ENCODE results near the gene KIF3A.

KIF3A gene

GRCh38 chr5:132780577-132780976 lies 43.2 kb upstream of the KIF3A start:
- no peaks in the 10 kb centered on the region for H3K79me2 ChIP-seq (ENCODE audit: insufficient read depth, low read length)

GRCh38 chr5:132779961-132780360 lies 42.6 kb upstream of the KIF3A start:
- H3K4me2 ChIP-seq (ENCODE audit: low read depth, low read length, poor library complexity, severe bottlenecking): no peak overlapping the region

More at GRCh38 chr5:132780577-132780976, 43.2 kb upstream of the KIF3A start:
- Histone ChIP-seq H3K9me3 (ENCODE audit: insufficient read depth, low read depth, low read length) (no peaks in the 10 kb centered on the region), H3K4me1 (ENCODE audit: insufficient read depth, low read length, poor library complexity, severe bottlenecking) (peaks cover 4% of the 10 kb centered on the region), H3F3A (ENCODE audit: low read depth) (no peaks in the 10 kb centered on the region), H4K20me1 (ENCODE audit: insufficient read depth, low read length, poor library complexity, severe bottlenecking) (no peaks in the 10 kb centered on the region), H3K36me3 (ENCODE audit: insufficient read depth, low read length) (no peaks in the 10 kb centered on the region), H3K9ac (ENCODE audit: low read depth, low read length, poor library complexity, severe bottlenecking) (no peak overlapping the region), H2AFZ (ENCODE audit: low read length) (no peak overlapping the region), H3K9me2 (replicated peaks; ENCODE audit: low read depth, low read length) (no peaks in the 10 kb centered on the region), H3K27me3 (ENCODE audit: insufficient read depth, low read length, poor library complexity, severe bottlenecking) (no peaks in the 10 kb centered on the region), H3K4me2 (ENCODE audit: low read depth, low read length, poor library complexity, severe bottlenecking) (no peak overlapping the region), H3K4me3 (ENCODE audit: low read length, poor library complexity, severe bottlenecking) (no peak overlapping the region)
- no peak for TF ChIP-seq CTCF (conservative IDR thresholded peaks at IDR 0.05; ENCODE audit: low read length)
- TF ChIP-seq EZH2phosphoT487 (IDR thresholded peaks at IDR 0.05; ENCODE audit: borderline replicate concordance): no peak

GRCh38 chr5:132778856-132779255 lies 41.5 kb upstream of the KIF3A start:
- Histone ChIP-seq H3K9me2 (replicated peaks; ENCODE audit: low read depth, low read length) (no peaks in the 10 kb centered on the region), H3K79me2 (ENCODE audit: insufficient read depth, low read length) (no peaks in the 10 kb centered on the region), H3K4me1 (ENCODE audit: insufficient read depth, low read length, poor library complexity, severe bottlenecking) (peaks cover 4% of the 10 kb centered on the region), H3K36me3 (ENCODE audit: insufficient read depth, low read length) (no peaks in the 10 kb centered on the region), H3K4me2 (ENCODE audit: low read depth, low read length, poor library complexity, severe bottlenecking) (no peak overlapping the region), H3K9me3 (ENCODE audit: insufficient read depth, low read depth, low read length) (no peaks in the 10 kb centered on the region), H3K27me3 (ENCODE audit: insufficient read depth, low read length, poor library complexity, severe bottlenecking) (no peaks in the 10 kb centered on the region), H3F3A (ENCODE audit: low read depth) (no peaks in the 10 kb centered on the region), H2AFZ (ENCODE audit: low read length) (no peak overlapping the region), H3K9ac (ENCODE audit: low read depth, low read length, poor library complexity, severe bottlenecking) (no peak overlapping the region), H3K4me3 (ENCODE audit: low read length, poor library complexity, severe bottlenecking) (no peak overlapping the region), H4K20me1 (ENCODE audit: insufficient read depth, low read length, poor library complexity, severe bottlenecking) (no peaks in the 10 kb centered on the region)
- TF ChIP-seq CTCF (conservative IDR thresholded peaks at IDR 0.05; ENCODE audit: low read length) (no peak), EZH2phosphoT487 (IDR thresholded peaks at IDR 0.05; ENCODE audit: borderline replicate concordance) (no peak)

More at GRCh38 chr5:132779961-132780360, 42.6 kb upstream of the KIF3A start:
- peaks cover 4% of the 10 kb centered on the region for H3K4me1 ChIP-seq (ENCODE audit: insufficient read depth, low read length, poor library complexity, severe bottlenecking)
- no peaks in the 10 kb centered on the region for H3K36me3 ChIP-seq (ENCODE audit: insufficient read depth, low read length)
- H3F3A ChIP-seq (ENCODE audit: low read depth): no peaks in the 10 kb centered on the region
- no peaks in the 10 kb centered on the region for H3K9me2 ChIP-seq (replicated peaks; ENCODE audit: low read depth, low read length)
- no peaks in the 10 kb centered on the region for H3K79me2 ChIP-seq (ENCODE audit: insufficient read depth, low read length)
- no peak overlapping the region for H2AFZ ChIP-seq (ENCODE audit: low read length)
- no peaks in the 10 kb centered on the region for H4K20me1 ChIP-seq (ENCODE audit: insufficient read depth, low read length, poor library complexity, severe bottlenecking)
- H3K4me3 ChIP-seq (ENCODE audit: low read length, poor library complexity, severe bottlenecking): no peak overlapping the region
- TF ChIP-seq EZH2phosphoT487 (IDR thresholded peaks at IDR 0.05; ENCODE audit: borderline replicate concordance) (no peak), CTCF (conservative IDR thresholded peaks at IDR 0.05; ENCODE audit: low read length) (no peak)
- H3K9me3 ChIP-seq (ENCODE audit: insufficient read depth, low read depth, low read length): no peaks in the 10 kb centered on the region
- no peak overlapping the region for H3K9ac ChIP-seq (ENCODE audit: low read depth, low read length, poor library complexity, severe bottlenecking)
- H3K27me3 ChIP-seq (ENCODE audit: insufficient read depth, low read length, poor library complexity, severe bottlenecking): no peaks in the 10 kb centered on the region
